ENCODE data around the gene EFHD1. TPM values are rescaled to one million over a fixed set of nuclear protein-coding genes. Genes with fewer than 3 reads are reported as not detected.

EFHD1 gene
- total RNA-seq, 1 experiment from 2014 or later: 73.5 TPM

- TF ChIP-seq POLR2AphosphoS5 (IDR thresholded peaks at IDR 0.05; ENCODE audit: low read depth, low read length) (no peak), REST (IDR thresholded peaks at IDR 0.05; ENCODE audit: insufficient read depth in 1 of 2, low read depth in 2 of 2, low read length in 1 of 2) (no peak)
- BruUV-seq (replicated peaks): no TSS peak
- ChIA-PET POLR2A (no interaction called here), CTCF (no interaction called here)
- intact Hi-C loops (cut with micrococcal nuclease; ENCODE audit: unreplicated experiment): no loop called here
- Histone ChIP-seq H3K4me1 (ENCODE audit: control insufficient read depth, insufficient read depth, low read length) (peaks cover 17% of the 10 kb centered on the region), H3K9me3 (ENCODE audit: control insufficient read depth, insufficient read depth, low read depth, low read length) (no peaks in the 10 kb centered on the region), H3K27ac (ENCODE audit: low read length) (no peak overlapping the region), H3K27me3 (ENCODE audit: control insufficient read depth, insufficient read depth, low read length) (no peaks in the 10 kb centered on the region), H3K36me3 (ENCODE audit: control insufficient read depth, insufficient read depth, low read length) (no peaks in the 10 kb centered on the region), H3K4me3 (ENCODE audit: low read depth in 2 of 2, low read length in 2 of 2) (no peak overlapping the region)
- no peak for ATAC-seq
- in situ Hi-C loops (cut with HindIII; ENCODE audit: low pct_unique_long_range_greater_than_20kb, low sequenced_read_pairs): no loop called here
- DNase-seq (ENCODE audit: low read depth, low spot score): no peak
Observed at GRCh38 chr2:232643147-232643425, 9.7 kb downstream of the EFHD1 start.

- POLR2A ChIA-PET: no interaction called here
- CTCF ChIA-PET: no interaction called here
Observed at GRCh38 chr2:232643813-232644347, 10.5 kb downstream of the EFHD1 start.

More at GRCh38 chr2:232643813-232644347, 10.5 kb downstream of the EFHD1 start:
- no TSS peak for BruUV-seq (replicated peaks)
- ATAC-seq: no peak
- Histone ChIP-seq H3K4me3 (ENCODE audit: low read depth in 2 of 2, low read length in 2 of 2) (no peak overlapping the region), H3K4me1 (ENCODE audit: control insufficient read depth, insufficient read depth, low read length) (peaks cover 13% of the 10 kb centered on the region), H3K36me3 (ENCODE audit: control insufficient read depth, insufficient read depth, low read length) (no peaks in the 10 kb centered on the region), H3K27ac (ENCODE audit: low read length) (no peak overlapping the region), H3K9me3 (ENCODE audit: control insufficient read depth, insufficient read depth, low read depth, low read length) (no peaks in the 10 kb centered on the region), H3K27me3 (ENCODE audit: control insufficient read depth, insufficient read depth, low read length) (no peaks in the 10 kb centered on the region)
- no peak for DNase-seq (ENCODE audit: low read depth, low spot score)
- in situ Hi-C loops (cut with HindIII; ENCODE audit: low pct_unique_long_range_greater_than_20kb, low sequenced_read_pairs) (no loop called here), intact Hi-C loops (cut with micrococcal nuclease; ENCODE audit: unreplicated experiment) (no loop called here)
- TF ChIP-seq REST (IDR thresholded peaks at IDR 0.05; ENCODE audit: insufficient read depth in 1 of 2, low read depth in 2 of 2, low read length in 1 of 2): no peak
- TF ChIP-seq CTCF (IDR thresholded peaks at IDR 0.05): no peak
- TF ChIP-seq POLR2AphosphoS5 (IDR thresholded peaks at IDR 0.05; ENCODE audit: low read depth, low read length): no peak
- TF ChIP-seq TCF7L2 (IDR thresholded peaks at IDR 0.05; ENCODE audit: low read depth, low read length): no peak
- TF ChIP-seq SIN3A (IDR thresholded peaks at IDR 0.05; ENCODE audit: borderline replicate concordance, insufficient read depth, low read depth, low read length): no peak

All from Panc1 (cell line).